ENCODE measurements around the gene RFC5. TPM values are rescaled to one million over a fixed set of nuclear protein-coding genes. Genes with fewer than 3 reads are reported as not detected.
"Not testable (repeated sequence)": the region's sequence is repeated elsewhere in the genome, so short reads cannot be mapped to it uniquely, and the experiment has no call there.

RFC5 gene
- total and polyA plus RNA-seq, 9 donors = 13.0 to 20.9 (median 15.9) TPM

DNA sequence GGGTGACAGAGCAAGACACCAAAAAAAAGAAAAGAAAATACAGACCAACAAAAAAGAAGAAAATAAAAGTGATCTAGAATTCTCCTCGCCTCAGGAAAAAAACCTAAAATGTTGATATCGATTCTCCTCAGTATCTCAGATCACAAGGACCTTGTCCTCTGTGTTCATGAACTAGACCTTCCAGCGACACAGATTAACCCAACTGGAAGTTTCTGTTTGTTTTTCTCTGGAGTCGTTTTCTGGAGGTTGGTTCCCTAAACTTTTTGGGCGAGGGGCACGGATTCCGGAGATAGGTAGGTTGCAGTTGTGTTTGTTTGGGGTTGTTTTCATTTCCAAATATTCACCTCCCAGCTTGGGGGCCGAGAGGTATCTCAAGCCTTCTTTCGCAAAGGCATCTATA is 559 bp upstream of the RFC5 start:
- intact Hi-C loops (cut with DNase I) = loop anchor here in 1 of 4 donors (10.0 kb wide), 1 partner anchor 1291 kb away; no protein-coding TSS in a partner anchor
- 7 to 17% (median 11%) methylated on average over 9 of the region's 9 CpGs for WGBS, 3 donors
- peak overlapping the region; percentile 96 for H3K4me3 ChIP-seq
- H3K9me3 ChIP-seq = no peaks in the 10 kb centered on the region
- H3K4me1 ChIP-seq (ENCODE audit: insufficient read depth) = peaks cover 6% of the 10 kb centered on the region
- no peaks in the 10 kb centered on the region for H3K36me3 ChIP-seq
- no peak for TF ChIP-seq EP300 (IDR thresholded peaks at IDR 0.05)
- no peak for TF ChIP-seq POLR2A (IDR thresholded peaks at IDR 0.05)
- no peak for TF ChIP-seq CTCF (IDR thresholded peaks at IDR 0.05)
- no peak for DNase-seq
- no peak overlapping the region for H3K27ac ChIP-seq
- no peaks in the 10 kb centered on the region for H3K27me3 ChIP-seq

GRCh38 chr12:118017926-118018325 is 1.4 kb downstream of the RFC5 start:
- Histone ChIP-seq H3K27me3 (no peaks in the 10 kb centered on the region), H3K4me1 (ENCODE audit: insufficient read depth) (peaks cover 6% of the 10 kb centered on the region), H3K4me3 (no peak overlapping the region), H3K9me3 (no peaks in the 10 kb centered on the region), H3K36me3 (no peaks in the 10 kb centered on the region), H3K27ac (no peak overlapping the region)
- intact Hi-C loops (cut with DNase I) = loop anchor here in 1 of 4 donors (10.0 kb wide), 1 partner anchor 1293 kb away; no protein-coding TSS in a partner anchor
- no peak for DNase-seq
- TF ChIP-seq EP300 (IDR thresholded peaks at IDR 0.05) (no peak), POLR2A (IDR thresholded peaks at IDR 0.05) (no peak), CTCF (IDR thresholded peaks at IDR 0.05) (no peak)

DNA sequence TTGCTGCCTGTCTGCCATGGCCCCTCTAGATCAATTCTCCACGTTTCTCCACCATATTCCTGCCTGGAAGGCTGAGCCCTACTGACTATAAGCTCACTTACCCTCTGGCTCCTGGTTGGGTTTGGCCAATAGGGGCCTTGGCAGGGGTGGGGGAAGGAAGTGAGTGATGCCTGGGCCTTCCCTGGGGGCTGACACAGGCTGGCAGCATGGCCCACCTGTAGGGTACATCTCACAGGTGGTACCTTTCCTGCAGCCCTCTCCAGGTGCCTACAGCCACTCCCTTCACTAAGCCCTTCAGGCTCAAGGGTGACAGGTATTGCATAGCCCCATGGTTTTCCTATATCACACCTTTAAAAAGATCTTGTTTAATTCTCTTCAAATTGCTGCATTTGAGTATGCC is 3.5 kb downstream of the RFC5 start:
- H3K36me3 ChIP-seq = no peaks in the 10 kb centered on the region
- WGBS, 3 donors = 77 to 95% (median 89%) methylated on average over 1 of the region's 1 CpG
- intact Hi-C loops (cut with DNase I) = no loop called here

GRCh38 chr12:118022097-118022727 is 5.7 kb downstream of the RFC5 start:
- H3K4me3 ChIP-seq; H3K27ac ChIP-seq; H3K9me3 ChIP-seq; H3K36me3 ChIP-seq; intact Hi-C loops (cut with DNase I); H3K4me1 ChIP-seq (ENCODE audit: insufficient read depth); H3K27me3 ChIP-seq; DNase-seq: not testable (repeated sequence)
- 92 to 94% (median 94%) methylated on average over 13 of the region's 13 CpGs for WGBS, 3 donors

More for the DNA sequence above, 3.5 kb downstream of the RFC5 start:
- Histone ChIP-seq H3K27me3 (no peaks in the 10 kb centered on the region), H3K27ac (no peak overlapping the region), H3K9me3 (no peaks in the 10 kb centered on the region), H3K4me3 (no peak overlapping the region), H3K4me1 (ENCODE audit: insufficient read depth) (peaks cover 6% of the 10 kb centered on the region)
- no peak for TF ChIP-seq CTCF (IDR thresholded peaks at IDR 0.05)
- TF ChIP-seq POLR2A (IDR thresholded peaks at IDR 0.05) = no peak
- no peak for TF ChIP-seq EP300 (IDR thresholded peaks at IDR 0.05)
- no peak for DNase-seq

GRCh38 chr12:118022728-118023109 is 6.2 kb downstream of the RFC5 start:
- H3K27me3 ChIP-seq = no peaks in the 10 kb centered on the region
- no peak for DNase-seq
- H3K36me3 ChIP-seq = no peaks in the 10 kb centered on the region
- H3K4me1 ChIP-seq (ENCODE audit: insufficient read depth) = peaks cover under 1% of the 10 kb centered on the region
- intact Hi-C loops (cut with DNase I) = no loop called here
- H3K27ac ChIP-seq = no peak overlapping the region
- H3K4me3 ChIP-seq = no peak overlapping the region
- no peak for TF ChIP-seq POLR2A (IDR thresholded peaks at IDR 0.05)
- no peak for TF ChIP-seq EP300 (IDR thresholded peaks at IDR 0.05)
- no peak for TF ChIP-seq CTCF (IDR thresholded peaks at IDR 0.05)
- no peaks in the 10 kb centered on the region for H3K9me3 ChIP-seq
- 89 to 94% (median 89%) methylated on average over 3 of the region's 3 CpGs for WGBS, 3 donors
